HepG2 (cell line): ENCODE measurements around the gene SGSH. TPM values are rescaled to one million over a fixed set of nuclear protein-coding genes. Genes with fewer than 3 reads are reported as not detected.

Experiments used
- ATF2 ChIP-seq: sonication (generic); formaldehyde crosslinking; IDR thresholded peaks from 2 replicates; pipeline ENCODE4 v1.4.0; 2020; ENCODE audit warnings: missing genetic modification reagents
- DMAP1 ChIP-seq: IDR thresholded peaks from 2 replicates; pipeline ENCODE4 v1.6.1; 2016
- GPN1 ChIP-seq: sonication (generic); formaldehyde crosslinking; IDR thresholded peaks from 2 replicates; pipeline ENCODE4 v1.5.1; 2020; ENCODE audit warnings: missing genetic modification reagents, borderline replicate concordance
- HOMEZ ChIP-seq: IDR thresholded peaks from 2 replicates; pipeline ENCODE4 v1.6.1; 2016; ENCODE audit warnings: low read depth
- HOXD1 ChIP-seq: sonication (generic); formaldehyde crosslinking; IDR thresholded peaks from 2 replicates; pipeline ENCODE4 v1.5.0; 2020; ENCODE audit warnings: missing genetic modification reagents
- KDM5B ChIP-seq: sonication (generic); formaldehyde crosslinking; IDR thresholded peaks from 2 replicates; pipeline ENCODE4 v1.4.0; 2020; ENCODE audit warnings: missing genetic modification reagents, mild to moderate bottlenecking, borderline replicate concordance
- RXRA ChIP-seq: sonication (generic); formaldehyde crosslinking; IDR thresholded peaks from 2 replicates; pipeline ENCODE4 v1.5.1; 2020; ENCODE audit warnings: missing genetic modification reagents
- ZC3H4 ChIP-seq: sonication (generic); formaldehyde crosslinking; IDR thresholded peaks from 2 replicates; pipeline ENCODE4 v1.4.0; 2020; ENCODE audit warnings: missing genetic modification reagents, borderline replicate concordance
- ZNF577 ChIP-seq: sonication (generic); formaldehyde crosslinking; IDR thresholded peaks from 2 replicates; pipeline ENCODE4 v1.4.0; 2020; ENCODE audit warnings: mild to moderate bottlenecking, low read depth, missing genetic modification reagents, borderline replicate concordance
- ZNF619 ChIP-seq: sonication (generic); formaldehyde crosslinking; IDR thresholded peaks from 2 replicates; pipeline ENCODE4 v1.4.0; 2020; ENCODE audit warnings: mild to moderate bottlenecking, missing genetic modification reagents
- ZNF746 ChIP-seq: sonication (generic); formaldehyde crosslinking; IDR thresholded peaks from 2 replicates; pipeline ENCODE4 v1.8.0; 2022; ENCODE audit warnings: mild to moderate bottlenecking, missing genetic modification reagents
- polyA plus RNA-seq, 8 experiments: library from polyadenylated mRNA; depleted of rRNA in 3 of 8; stranded (reverse) in 7 of 8; unstranded in 1 of 8; fragments of >200 nt; fragmentation: Illumina TruSeq in 4 of 8; extraction: Trizol in 4 of 8; gene quantifications; 2 replicates each; pipeline versions ENCODE4 v1.2.1 to v1.2.3, GENCODE V29; 2011 to 2016; ENCODE audit warnings: low read depth in 4 of 8, missing spikeins in 1 of 8, mixed read lengths in 1 of 8; ENCODE audit not compliant: insufficient read depth in 1 of 8
- total RNA-seq, 5 experiments: library from RNA; depleted of rRNA; stranded (reverse); fragments of >200 nt; fragmentation: Illumina TruSeq; extraction: Trizol; gene quantifications; 2 replicates each; pipeline ENCODE4 v1.2.3, GENCODE V29; 2016; ENCODE audit warnings: low read depth in 1 of 5
- TF ChIP-seq, protein P1 (sequence below), 2 experiments: fragments of 450-650 bp in 1 of 2; sonication (generic) in 1 of 2; formaldehyde crosslinking in 1 of 2; IDR thresholded peaks; 2 replicates each; pipeline versions ENCODE4 v1.6.1 to v1.8.0; 2016 to 2022; ENCODE audit warnings: antibody characterized with exemption in 1 of 2, mild to moderate bottlenecking in 1 of 2, missing genetic modification reagents in 1 of 2
- TF ChIP-seq, protein P2 (sequence below): IDR thresholded peaks from 2 replicates; pipeline ENCODE4 v1.6.1; 2016

SGSH gene
- total and polyA plus RNA-seq, 2 of the 13 experiments (the other 11 are each of a cell fraction or from before 2014, with no cell fraction given), result 12.2 to 17.6 TPM

DNA sequence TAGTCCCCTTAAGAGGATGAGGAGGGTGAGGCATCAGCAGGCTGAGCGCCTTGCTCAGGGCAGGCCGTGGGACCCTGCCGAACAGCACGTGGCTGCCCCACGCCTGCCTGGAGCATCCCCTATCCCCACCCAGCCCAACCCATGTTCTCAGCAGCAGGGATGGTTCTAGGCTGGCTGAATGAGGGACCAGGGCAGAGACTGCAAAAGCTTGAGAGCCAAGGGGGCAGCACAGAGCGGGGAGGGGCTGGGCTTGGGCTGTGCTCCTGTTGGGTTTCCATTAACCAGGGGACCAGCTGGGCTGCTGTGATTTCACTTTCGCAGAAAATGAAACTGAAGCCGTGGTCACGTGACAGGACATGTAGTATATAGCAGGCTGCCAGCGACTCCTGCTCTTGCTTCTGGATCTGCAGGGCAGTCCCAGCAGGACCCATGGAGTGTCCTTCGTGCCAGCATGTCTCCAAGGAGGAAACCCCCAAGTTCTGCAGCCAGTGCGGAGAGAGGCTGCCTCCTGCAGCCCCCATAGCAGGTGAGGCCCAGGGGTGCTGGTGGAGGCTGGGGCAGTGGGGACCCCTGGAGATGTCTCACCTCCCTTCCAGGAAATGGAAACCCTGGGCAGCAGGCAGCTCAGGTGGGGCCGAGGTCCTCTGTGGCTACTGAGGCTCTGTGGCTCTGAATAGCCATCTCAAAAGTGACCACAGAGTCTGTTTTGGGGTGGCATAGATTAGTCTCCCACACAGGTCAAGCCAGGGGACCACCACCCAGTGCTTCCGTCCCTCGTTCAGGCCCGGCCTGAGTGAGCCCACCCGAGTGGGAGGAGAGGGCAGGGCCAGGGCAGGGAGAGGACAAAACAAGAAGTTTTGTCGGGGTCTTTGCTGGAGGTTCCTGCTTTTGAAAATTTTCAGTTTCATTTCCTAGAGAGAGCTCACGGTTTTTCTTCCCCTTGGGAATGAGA is 43.4 kb upstream of the SGSH start (continued):
- TF ChIP-seq, protein P1, sequence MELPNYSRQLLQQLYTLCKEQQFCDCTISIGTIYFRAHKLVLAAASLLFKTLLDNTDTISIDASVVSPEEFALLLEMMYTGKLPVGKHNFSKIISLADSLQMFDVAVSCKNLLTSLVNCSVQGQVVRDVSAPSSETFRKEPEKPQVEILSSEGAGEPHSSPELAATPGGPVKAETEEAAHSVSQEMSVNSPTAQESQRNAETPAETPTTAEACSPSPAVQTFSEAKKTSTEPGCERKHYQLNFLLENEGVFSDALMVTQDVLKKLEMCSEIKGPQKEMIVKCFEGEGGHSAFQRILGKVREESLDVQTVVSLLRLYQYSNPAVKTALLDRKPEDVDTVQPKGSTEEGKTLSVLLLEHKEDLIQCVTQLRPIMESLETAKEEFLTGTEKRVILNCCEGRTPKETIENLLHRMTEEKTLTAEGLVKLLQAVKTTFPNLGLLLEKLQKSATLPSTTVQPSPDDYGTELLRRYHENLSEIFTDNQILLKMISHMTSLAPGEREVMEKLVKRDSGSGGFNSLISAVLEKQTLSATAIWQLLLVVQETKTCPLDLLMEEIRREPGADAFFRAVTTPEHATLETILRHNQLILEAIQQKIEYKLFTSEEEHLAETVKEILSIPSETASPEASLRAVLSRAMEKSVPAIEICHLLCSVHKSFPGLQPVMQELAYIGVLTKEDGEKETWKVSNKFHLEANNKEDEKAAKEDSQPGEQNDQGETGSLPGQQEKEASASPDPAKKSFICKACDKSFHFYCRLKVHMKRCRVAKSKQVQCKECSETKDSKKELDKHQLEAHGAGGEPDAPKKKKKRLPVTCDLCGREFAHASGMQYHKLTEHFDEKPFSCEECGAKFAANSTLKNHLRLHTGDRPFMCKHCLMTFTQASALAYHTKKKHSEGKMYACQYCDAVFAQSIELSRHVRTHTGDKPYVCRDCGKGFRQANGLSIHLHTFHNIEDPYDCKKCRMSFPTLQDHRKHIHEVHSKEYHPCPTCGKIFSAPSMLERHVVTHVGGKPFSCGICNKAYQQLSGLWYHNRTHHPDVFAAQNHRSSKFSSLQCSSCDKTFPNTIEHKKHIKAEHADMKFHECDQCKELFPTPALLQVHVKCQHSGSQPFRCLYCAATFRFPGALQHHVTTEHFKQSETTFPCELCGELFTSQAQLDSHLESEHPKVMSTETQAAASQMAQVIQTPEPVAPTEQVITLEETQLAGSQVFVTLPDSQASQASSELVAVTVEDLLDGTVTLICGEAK (IDR thresholded peaks at IDR 0.05), result no peak
- TF ChIP-seq, protein P1 (CRISPR knock-in tag; IDR thresholded peaks at IDR 0.05), result peak; percentile 20; the same call in 1 of the 2 replicates
- TF ChIP-seq KDM5B (CRISPR knock-in tag), result peak; percentile 61; the same call in 1 of the 2 replicates
- no peak for TF ChIP-seq GPN1 (CRISPR knock-in tag)
- peak; percentile 70; the same call in 1 of the 2 replicates for TF ChIP-seq ATF2
- TF ChIP-seq ZNF577 (CRISPR knock-in tag), result no peak
- 0 out of 2 replicates have a peak, but pooled peaks have one; percentile 52 for TF ChIP-seq DMAP1
- no peak for TF ChIP-seq ZNF746 (CRISPR knock-in tag)
- TF ChIP-seq RXRA (CRISPR knock-in tag), result 0 out of 2 replicates have a peak, but pooled peaks have one; percentile 44
- TF ChIP-seq, protein P2, sequence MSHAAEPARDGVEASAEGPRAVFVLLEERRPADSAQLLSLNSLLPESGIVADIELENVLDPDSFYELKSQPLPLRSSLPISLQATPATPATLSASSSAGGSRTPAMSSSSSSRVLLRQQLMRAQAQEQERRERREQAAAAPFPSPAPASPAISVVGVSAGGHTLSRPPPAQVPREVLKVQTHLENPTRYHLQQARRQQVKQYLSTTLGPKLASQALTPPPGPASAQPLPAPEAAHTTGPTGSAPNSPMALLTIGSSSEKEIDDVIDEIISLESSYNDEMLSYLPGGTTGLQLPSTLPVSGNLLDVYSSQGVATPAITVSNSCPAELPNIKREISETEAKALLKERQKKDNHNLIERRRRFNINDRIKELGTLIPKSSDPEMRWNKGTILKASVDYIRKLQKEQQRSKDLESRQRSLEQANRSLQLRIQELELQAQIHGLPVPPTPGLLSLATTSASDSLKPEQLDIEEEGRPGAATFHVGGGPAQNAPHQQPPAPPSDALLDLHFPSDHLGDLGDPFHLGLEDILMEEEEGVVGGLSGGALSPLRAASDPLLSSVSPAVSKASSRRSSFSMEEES (CRISPR knock-in tag), result peak; percentile 91
- TF ChIP-seq HOXD1, result no peak
- TF ChIP-seq ZC3H4, result no peak
- peak; percentile 62; the same call in 1 of the 2 replicates for TF ChIP-seq HOMEZ (CRISPR knock-in tag)
- 0 out of 2 replicates have a peak, but pooled peaks have one; percentile 41 for TF ChIP-seq ZNF619 (CRISPR knock-in tag)
